ENCODE results near the gene CSE1L.
"Not testable (repeated sequence)": the region's sequence is repeated elsewhere in the genome, so short reads cannot be mapped to it uniquely, and the experiment has no call there.

CSE1L gene, protein sequence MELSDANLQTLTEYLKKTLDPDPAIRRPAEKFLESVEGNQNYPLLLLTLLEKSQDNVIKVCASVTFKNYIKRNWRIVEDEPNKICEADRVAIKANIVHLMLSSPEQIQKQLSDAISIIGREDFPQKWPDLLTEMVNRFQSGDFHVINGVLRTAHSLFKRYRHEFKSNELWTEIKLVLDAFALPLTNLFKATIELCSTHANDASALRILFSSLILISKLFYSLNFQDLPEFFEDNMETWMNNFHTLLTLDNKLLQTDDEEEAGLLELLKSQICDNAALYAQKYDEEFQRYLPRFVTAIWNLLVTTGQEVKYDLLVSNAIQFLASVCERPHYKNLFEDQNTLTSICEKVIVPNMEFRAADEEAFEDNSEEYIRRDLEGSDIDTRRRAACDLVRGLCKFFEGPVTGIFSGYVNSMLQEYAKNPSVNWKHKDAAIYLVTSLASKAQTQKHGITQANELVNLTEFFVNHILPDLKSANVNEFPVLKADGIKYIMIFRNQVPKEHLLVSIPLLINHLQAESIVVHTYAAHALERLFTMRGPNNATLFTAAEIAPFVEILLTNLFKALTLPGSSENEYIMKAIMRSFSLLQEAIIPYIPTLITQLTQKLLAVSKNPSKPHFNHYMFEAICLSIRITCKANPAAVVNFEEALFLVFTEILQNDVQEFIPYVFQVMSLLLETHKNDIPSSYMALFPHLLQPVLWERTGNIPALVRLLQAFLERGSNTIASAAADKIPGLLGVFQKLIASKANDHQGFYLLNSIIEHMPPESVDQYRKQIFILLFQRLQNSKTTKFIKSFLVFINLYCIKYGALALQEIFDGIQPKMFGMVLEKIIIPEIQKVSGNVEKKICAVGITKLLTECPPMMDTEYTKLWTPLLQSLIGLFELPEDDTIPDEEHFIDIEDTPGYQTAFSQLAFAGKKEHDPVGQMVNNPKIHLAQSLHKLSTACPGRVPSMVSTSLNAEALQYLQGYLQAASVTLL
- 106 to 117 reads per million in 2 donors for total RNA-seq

DNA sequence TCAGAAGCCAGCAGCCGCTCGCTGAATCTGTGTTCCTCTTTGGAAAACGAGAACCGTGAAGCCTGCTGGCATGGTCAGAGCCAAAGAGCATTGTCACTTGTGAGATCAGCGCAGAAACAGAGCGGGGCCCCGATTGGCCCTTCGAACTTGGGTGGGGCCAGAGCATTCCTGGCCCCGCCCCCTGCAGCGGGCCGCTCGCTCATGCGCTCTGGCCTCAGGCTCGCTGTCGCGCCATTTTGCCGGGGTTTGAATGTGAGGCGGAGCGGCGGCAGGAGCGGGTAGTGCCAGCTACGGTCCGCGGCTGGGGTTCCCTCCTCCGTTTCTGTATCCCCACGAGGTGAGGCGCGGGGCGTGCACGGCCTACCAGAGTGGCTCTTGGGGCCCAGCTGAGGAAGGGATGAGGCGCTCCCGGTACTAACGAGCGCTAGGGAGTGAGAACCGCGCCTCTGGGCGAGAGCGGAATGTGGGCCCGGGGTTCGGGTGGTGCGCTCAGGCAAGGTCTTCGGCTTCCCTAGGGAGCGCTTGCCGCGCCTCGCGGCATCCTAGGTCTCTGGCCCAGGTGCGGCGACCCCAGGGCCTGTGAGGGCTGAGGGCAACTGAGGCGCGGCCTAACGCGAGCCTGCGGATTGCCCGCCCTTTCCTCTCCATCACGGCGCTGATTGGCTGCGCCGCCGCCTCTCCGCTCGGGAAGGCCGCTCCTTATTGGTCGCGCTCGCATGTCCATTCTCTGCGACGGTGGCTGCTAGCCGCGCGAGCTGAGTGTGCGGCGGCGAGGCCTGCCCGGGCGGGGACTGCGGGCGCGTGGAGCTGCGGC, at the start of gene CSE1L:
Gene CSE1L, plus strand, starts transcription at position 226 of the 814 bp plus-strand sequence. CDS start 12,152 bp downstream, outside the sequence.
- DNase-seq: peak; percentile 88

DNA sequence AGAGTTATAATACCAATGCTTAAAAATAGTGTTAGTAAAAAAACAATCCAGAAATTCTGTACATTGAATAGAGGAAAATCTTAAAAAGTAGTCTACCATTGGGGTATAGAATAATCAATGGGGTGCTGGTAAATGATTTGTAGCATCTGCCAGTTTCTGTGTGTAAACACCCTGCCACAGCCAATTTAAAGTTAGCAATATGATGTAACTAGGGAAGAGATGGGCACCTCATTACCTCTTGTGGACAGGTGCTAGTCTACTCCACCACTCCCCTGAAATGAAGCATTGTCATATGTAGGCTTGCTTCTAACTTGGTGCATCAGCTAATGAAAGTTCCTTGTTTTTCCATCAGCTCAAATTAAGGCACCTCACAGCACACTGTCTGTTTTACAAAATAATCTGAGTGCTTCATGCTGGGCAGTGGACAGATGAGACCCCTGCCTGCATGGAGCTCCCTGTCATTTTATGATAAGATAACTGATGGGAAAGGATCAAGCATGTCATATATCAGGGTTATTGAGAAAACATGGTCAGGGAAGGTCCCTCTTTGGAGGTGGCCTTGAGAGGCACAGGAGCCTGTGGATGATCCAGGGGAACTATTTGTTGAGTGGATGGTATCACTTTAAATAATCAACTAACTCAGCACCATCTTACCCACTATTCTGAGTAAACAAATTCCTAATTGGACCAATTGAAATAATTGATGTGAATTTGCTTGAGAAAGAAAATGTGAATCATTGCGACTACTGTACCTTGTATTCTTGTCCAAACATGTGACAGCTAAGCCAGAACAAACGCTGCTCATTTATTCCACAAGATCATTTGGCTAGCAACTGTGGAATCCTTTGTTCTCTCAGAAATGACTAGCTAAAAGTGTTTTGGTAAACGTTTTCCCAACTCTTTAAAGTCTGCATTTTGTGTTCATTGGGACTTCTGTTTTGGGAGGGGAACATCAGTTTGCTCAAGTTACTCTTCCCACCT, 45.9 kb upstream of the CSE1L start:
- no peak for DNase-seq

DNA sequence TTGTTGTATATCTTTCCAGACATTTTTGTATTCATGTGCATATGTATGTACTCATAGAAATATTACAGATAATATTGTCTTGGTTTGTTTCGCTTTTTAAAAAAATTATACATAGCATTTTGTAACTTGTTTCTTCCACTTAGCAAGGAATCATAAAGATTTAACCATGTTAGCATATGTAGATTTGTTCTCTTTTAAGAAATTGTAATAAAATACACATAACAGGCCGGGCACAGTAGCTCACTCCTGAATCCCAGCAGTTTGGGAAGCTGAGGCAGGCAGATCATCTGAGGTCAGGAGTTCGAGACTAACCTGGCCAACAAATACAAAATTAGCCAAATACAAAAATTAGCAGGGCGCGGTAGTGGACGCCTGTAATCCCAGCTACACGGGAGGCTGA, 44.4 kb upstream of the CSE1L start:
- DNase-seq: no peak

DNA sequence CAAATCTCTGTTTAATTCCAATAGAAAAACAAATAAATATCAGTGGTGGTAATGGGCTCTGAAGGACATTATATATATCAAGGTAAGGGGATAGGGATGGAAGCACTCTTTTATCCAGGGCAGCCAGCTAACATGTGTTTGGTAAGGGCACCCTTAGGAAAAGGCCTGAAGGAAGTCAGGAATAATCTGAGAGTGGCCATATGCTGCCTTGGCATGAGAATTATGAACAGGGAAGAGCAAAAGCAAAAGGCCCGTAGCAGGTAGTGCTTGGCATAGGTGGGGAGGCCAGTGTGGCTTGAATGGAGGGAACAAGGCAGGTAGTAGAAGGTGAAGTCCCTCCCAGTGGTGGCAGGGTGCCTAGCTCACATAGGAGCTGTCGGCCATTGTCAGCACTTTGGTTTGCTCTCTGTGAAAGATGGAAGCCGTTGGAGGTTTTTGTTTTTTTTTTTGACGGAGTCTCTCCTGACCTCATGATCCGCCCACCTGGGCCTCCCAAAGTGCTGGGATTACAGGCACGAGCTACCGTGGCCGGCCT, 39.6 kb upstream of the CSE1L start:
- no peak for DNase-seq

DNA sequence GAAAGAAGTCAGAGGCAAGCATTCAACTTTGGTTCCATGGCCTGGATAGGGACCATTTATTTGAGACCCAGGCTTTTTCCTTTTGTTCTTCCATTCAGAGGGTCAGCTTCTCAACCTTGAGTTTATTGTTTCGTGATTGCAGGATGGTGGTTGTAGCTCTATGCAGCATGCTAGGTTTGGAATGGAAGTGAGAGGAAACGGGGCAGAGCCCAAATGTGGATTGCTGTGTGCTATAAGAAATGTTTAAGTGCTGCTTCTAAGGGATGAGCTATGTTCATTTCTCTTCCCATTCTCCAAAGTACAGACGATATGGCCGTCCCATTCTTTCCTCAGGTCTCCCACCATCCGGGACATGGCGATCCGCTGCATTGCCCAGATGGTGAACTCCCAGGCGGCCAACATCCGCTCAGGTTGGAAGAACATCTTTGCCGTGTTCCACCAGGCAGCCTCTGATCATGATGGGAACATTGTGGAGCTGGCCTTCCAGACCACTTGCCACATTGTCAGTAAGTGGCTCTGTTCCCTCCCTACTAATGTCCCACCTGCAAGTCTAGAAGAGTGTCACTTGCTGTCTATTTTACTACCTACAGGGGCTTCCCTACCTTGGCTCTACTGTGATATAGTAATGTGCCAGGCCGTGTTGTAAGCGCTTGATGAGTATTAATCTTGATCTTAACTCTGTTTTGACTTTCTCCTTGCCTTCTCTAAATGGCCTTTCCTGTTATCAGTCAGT, 36.0 kb upstream of the CSE1L start:
- DNase-seq: no peak

DNA sequence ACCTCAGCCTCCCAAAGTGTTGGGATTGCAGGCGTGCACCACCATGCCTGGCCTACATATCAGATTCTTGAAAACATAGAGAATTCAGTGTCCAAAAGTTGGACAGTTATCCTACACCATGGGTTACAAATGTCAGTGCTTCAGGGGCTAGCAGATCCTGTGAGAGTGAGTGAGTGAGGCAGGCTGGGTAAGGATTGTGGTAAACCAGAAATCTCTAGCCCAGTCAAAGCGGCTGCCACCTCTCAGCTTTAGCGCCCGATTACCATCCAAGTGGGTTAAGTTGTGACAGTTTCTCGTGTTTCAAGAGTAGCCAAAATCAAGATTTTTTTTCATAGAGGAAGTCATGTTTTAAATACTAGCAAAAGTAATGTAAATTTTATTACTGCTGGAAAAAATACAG, 21.9 kb upstream of the CSE1L start:
- no peak for DNase-seq

DNA sequence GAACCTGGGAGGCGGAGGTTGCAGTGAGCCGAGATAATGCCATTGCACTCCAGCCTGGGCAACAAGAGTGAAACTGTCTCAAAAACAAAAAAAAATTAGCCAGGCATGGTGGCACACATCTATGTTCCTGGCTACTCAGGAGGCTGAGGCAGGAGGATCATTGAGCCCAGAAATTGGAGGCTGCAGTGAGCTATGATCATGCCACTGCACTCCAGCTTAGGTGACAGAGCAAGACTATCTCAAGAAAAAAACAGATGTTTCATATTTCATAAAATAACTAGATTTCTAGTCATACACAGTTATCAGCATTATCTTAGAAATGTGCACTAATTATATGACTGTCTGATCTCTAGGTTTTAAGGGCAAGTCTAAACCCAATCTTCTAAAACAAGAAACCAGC, 17.9 kb upstream of the CSE1L start:
- not testable (repeated sequence) for DNase-seq

DNA sequence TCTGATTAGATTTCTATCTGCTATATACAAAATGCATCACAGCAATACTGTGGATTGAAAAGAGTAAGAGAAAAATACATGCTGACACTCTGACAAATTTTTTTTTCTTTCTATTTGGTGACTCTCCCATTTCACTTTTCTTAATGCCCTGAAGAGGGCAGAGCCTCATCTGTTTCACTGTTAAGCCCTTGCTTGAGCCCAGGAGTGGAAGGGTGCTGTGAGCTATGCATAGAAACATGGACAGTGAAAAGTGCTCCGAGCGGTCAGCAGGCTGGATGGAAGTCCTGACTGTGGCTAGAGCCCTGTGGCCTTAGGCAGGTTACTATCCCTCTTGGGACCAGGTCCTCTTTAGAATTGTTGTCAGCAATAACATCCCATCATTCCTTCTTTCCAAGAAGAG, 17.4 kb upstream of the CSE1L start:
- no peak for DNase-seq

DNA sequence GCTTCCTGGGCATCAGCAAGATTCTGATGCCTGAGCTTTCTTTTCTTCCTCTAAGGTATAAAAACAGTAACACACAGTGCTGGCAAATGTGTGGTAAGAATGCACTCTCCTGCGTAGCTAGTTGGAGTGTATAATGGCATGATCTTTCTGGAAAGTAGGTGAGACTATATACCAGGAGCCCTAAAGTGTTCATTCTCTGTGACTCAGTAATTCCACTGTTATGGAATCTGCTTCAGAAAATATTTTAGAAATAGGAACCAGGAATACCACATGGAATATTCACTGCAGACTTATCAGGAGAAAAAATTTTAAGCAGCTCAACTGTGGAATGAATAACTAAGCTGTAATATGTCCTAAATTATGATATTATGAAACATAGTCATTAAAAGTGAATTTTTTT, 16.9 kb upstream of the CSE1L start:
- no peak for DNase-seq

DNA sequence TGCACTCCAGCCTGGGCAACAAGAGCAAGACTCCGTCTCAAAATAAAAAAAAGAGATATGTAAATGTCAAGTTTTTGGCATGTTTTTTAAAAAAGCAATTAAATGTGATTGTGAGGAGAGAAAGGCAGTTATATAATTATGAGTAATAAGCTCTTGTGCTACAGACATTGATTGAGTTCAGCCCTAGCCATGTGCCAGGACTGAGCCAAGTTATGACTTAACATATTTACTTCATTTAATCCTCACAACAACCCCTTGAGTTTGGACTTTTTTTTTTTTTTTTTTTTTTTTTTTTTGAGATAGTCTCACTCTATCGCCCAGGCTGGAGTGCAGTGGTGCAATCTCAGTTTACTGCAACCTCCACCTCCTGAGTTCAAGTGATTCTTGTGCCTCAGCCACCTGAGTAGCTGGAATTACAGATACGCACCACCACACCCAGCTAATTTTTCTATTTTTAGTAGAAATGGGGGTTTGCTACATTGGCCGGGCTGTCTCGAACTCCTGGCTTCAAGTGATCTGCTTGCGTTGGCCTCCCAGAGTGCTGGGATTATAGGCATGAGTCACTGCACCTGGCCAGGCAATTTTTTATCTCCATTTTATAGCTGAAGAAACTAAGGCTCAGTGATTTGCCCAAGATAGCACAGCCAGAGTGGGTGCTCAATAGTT, 15.0 kb upstream of the CSE1L start:
- no peak for DNase-seq

DNA sequence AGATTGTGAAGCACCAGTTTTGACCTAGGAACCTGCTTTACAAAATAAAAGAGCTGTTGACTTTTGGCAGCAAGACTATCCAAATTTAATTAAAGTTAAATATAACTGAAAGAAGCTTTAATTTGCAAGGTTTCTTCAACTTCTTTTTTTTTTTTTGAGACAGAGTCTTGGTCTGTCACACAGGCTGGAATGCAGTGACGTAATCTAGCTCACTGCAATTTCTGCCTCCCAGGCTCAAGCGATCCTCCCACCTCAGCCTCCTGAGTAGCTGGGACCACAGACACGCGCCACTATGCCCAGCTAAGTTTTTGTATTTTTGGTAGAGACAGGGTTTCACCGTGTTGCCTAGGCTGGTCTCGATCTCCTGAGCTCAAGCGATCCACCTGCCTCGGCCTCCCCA, 13.7 kb upstream of the CSE1L start:
- DNase-seq: no peak

DNA sequence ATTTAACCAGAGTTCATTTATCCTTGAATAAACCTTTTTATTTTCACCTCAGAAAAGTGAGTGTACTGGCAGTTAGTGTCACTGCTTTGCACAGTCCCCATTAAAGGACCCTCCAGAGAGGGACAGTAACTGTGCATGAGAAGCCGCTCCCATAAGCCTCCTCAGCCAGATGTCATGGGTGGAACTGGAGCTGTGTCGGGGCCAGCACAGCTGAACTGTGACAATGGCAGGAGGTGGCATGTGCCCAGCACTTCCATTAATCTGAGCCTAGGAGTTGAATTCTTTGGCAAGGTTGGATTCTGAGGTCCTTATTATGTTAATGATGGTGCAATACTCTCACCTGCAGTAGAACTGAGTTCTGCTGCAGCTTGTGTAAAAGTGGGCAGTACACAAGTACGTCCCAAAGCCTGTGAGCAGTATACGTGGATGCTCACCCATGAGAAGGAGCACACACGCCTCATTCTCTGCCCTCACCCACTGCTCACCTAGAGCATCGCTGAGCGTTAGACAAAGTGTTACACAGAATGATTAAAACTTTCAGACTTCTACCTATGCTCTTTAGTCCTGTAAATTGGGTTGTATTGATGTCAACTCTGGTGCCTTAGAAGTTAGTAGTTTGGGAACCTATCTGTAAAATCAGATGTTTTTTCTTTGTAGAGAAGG, 11.9 kb upstream of the CSE1L start:
- no peak for DNase-seq

DNA sequence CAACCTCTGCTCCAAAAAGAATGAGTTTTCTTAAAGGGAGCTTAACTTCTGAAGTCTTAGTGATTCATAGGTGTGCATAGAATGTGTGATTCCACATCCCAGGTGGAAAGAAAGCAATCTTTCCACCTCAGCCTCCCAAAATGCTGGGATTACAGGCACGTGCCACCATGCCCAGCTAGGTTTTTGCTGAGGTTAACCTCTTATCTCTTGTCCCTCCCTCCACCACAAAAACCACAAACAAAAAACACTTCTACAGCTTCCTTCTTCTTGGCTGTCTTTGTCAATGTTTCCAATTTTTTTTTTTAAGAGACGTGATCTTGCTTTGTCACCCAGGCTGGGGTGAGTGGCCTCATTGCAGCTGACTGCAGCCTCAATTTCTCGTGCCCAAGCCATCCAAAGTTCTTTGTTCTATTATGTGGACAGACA, 8.1 kb upstream of the CSE1L start:
- no peak for DNase-seq

DNA sequence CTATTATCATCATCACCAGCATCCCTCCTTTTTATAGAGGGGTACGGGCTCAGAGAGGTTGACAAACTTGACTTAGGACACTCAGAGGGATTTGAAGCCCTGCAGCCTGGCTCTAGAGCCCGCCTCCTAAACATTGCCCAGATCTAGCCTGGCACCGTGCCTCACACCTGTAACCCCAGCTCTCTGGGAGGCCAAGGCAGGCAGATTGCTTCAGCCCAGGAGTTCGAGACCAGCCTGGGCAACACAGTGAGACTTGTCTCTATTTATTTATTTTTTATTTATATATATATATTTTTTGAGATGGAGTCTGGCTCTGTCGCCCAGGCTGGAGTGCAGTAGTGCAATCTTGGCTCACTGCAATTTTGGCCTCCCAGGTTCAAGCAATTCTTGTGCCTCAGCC, 6.3 kb upstream of the CSE1L start:
- DNase-seq: no peak

DNA sequence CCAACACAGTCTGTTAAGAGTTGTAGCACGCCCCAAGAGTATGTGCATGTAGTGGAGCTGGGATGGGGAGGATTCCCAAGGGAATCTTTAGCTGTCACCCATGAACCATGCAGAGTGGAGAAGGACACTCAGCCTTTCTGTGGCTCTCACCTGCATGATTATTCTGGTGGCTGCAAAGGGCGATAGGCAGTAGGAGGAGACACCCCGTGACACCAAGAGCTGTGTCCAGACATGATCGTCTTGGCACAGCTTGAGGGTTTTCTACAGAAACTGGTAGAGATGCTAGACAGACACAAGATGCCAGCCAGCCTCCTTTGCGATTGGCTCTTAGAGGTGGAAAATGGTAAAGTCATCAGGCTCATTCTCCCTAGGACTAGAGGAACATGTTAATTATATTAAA, 3.1 kb upstream of the CSE1L start:
- no peak for DNase-seq

DNA sequence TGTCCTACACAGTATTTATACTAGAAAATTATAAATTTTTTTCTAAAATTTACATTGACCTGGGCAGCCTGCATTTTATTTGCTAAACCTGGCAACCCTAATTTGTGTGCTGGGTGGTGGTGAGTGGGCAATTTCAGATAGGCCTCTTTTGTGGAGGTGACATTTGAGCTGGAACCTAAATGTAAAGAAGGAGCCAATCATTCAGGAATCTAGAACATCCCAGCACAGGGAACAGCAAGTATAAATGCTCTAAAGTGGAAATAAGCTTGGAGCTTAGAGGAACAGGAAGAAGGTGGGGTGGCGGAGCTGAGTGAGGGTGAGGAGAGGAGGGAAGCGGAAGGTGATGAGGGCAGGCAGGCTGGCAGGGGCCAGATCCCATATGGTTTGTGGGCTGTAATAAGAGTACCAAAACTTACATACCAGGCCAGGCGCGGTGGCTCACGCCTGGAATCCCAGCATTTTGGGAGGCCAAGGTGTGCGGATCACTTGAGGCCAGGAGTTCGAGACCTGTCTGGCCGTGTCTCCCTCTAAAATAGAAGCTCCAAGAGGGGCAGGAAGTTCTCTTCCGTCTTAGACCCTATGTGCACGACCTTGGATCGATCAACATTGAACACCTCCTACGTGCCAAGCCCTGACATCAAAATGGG, 549 bp upstream of the CSE1L start:
- no peak for DNase-seq

DNA sequence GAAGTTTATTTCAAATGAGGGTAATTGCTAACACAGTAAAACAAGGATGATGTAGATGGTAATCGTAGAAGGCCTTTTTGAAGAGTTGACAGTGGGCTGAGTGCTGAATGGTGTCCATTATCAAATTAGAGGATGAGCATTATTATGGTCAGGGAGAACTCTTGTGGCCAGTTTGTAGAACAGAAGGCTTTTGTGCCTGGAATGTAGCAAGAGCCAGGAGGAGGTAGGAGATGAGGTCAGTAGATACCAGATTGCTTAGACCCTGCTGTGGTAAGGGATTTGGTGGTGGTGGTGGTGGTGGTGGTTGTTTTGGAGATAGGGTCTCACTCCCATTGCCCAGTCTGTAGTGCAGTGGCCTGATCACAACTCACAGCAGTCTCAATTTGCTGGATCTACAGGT, 6.2 kb downstream of the CSE1L start:
- no peak for DNase-seq

DNA sequence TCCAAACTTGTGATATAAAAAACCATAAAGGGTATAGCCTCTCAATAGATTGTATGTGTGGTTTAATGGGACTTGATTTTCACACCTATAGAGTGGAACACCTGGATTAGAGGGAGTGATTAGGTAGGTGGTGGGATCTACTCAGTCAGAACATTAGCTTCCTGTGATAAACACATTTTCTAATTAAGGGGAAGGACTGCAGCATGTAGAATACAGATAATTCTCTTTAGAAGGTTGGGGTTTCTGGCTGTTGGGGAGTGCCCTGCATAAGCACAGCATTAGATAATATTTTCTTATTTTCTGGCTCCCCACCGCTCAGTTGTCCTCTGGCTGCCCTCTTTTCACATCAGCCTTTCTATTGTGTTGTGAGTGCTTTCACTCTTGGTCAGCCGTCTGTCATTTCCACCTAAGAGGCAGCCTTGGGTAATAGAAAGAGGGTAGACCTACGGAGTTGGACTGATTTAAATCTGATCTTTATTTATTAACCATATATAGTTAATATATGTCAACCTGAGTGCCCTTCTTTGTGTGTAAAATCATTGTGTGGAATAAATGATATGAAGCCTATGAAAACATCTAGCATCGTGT, 8.0 kb downstream of the CSE1L start:
- DNase-seq: no peak

DNA sequence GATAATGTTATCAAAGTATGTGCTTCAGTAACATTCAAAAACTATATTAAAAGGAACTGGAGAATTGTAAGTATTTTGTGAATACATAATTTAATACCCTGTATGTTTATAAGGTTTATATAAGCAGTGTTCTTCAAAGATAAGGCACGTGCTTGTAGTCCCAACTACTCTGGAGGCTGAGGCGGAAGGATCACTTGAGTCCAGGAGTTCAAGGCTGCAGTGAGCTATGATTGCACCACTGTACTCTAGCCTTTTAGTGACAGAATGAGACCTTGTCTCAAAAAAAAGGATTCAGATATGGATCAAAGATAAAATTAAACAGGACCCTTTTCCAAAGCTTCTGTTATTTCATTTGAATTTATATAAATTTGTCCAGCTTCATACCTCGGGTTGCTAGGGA, 17.2 kb downstream of the CSE1L start:
- DNase-seq: no peak
